ENCODE data around the gene TSGA10. TPM values are rescaled to one million over a fixed set of nuclear protein-coding genes. Genes with fewer than 3 reads are reported as not detected.

Gene TSGA10
- total RNA-seq, 1 experiment from 2014 or later = 11.6 TPM

- intact Hi-C loops (cut with micrococcal nuclease) = loop anchor here (2.0 kb wide), 2 partner anchors 27 to 75 kb away; partner anchors contain the start of genes MITD1 and MRPL30
- H3K36me3 Mint-ChIP-seq (ENCODE audit: insufficient read depth, unreplicated experiment) = peaks cover 21% of the 10 kb centered on the region
- no peaks in the 10 kb centered on the region for H3K27me3 Mint-ChIP-seq (ENCODE audit: insufficient read depth, unreplicated experiment)
- no peaks in the 10 kb centered on the region for H3K9me3 Mint-ChIP-seq (ENCODE audit: unreplicated experiment)
- peak overlapping the region; percentile 95 for H3K27ac Mint-ChIP-seq (ENCODE audit: low read depth, unreplicated experiment)
- BruUV-seq (replicated peaks) = TSS peak; percentile 64
- H3K4me3 Mint-ChIP-seq (ENCODE audit: unreplicated experiment) = no peak overlapping the region
- ChIA-PET CTCF (no interaction called here), POLR2A (interaction anchor here (0.7 to 7.4 kb wide), 13 partner anchors 7 to 1582 kb away, joined by 3 to 139 read pairs (median 5); partner anchors contain the start of genes C2orf15, EIF5B, MITD1 and MRPL30)
- peak; percentile 30 for DNase-seq (ENCODE audit: unreplicated experiment)
- H3K4me1 Mint-ChIP-seq (ENCODE audit: insufficient read depth, unreplicated experiment) = peaks cover 31% of the 10 kb centered on the region
- no peak for TF ChIP-seq CTCF (IDR thresholded peaks at IDR 0.05; ENCODE audit: unreplicated experiment)
These were observed 679 bp downstream of the TSGA10 start for GRCh38 chr2:99153921-99154604.

DNA sequence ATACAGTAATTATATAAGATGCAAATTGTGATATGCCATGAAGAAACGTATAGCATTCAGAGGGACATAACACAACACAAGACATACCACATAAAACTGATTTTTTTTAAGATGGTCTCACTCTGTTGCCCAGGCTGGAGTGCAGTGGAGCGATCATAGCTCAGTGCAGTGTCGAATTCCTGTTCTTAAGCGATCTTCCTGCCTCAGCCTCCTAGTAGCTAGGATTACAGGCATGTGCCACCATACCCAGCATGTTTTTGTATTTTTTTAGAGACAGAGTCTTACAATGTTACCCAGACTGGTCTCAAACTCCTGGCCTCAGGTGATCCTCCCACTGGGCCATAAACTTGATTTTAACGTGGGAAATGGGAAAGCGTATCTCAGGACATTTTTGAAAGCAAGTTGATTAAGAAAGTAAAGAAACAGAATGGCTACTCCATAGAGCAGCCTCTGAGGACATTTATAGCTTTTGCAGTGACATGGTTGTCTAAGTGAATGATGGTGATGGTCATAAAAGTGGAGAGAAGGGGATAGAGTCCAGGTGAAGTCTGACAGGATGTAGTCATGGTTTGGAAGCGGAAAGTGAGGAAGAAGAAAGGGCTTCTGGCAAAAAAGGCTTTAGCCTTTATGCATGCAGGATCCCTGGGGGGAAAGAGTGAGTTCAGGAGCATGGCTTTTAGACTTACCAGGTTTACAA is 2.4 kb downstream of the TSGA10 start:
- intact Hi-C loops (cut with micrococcal nuclease) = no loop called here
- Mint-ChIP-seq H3K27ac (ENCODE audit: low read depth, unreplicated experiment) (no peak overlapping the region), H3K4me3 (ENCODE audit: unreplicated experiment) (no peak overlapping the region), H3K36me3 (ENCODE audit: insufficient read depth, unreplicated experiment) (peaks cover 10% of the 10 kb centered on the region), H3K9me3 (ENCODE audit: unreplicated experiment) (no peaks in the 10 kb centered on the region), H3K4me1 (ENCODE audit: insufficient read depth, unreplicated experiment) (peaks cover 21% of the 10 kb centered on the region), H3K27me3 (ENCODE audit: insufficient read depth, unreplicated experiment) (no peaks in the 10 kb centered on the region)
- TF ChIP-seq CTCF (IDR thresholded peaks at IDR 0.05; ENCODE audit: unreplicated experiment) = no peak
- POLR2A ChIA-PET = interaction anchor here (0.9 to 7.4 kb wide), 3 partner anchors 11 to 184 kb away, joined by 3 to 139 read pairs (median 100); partner anchors contain the start of genes C2orf15, EIF5B, MITD1 and MRPL30
- no peak for DNase-seq (ENCODE audit: unreplicated experiment)
- CTCF ChIA-PET = no interaction called here
- no TSS peak for BruUV-seq (replicated peaks)

DNA sequence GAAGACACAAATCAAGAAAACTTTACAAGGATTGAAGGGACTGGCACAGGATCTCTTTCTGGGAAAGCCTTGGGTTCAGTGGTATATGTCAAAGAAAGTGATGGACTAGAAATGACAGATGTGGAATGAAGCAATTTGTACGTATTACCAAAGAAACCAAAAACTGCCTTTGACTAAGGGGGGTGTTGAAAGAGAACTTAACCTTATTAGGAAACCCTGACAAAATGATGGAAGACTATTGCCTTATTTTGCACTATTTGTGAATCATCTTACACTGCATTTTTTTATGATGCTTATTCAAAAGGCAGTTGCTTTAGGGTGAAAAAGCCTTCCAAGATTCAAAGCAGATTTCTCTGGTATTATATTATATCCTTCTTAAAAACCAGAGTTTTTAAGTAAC is 4.0 kb downstream of the TSGA10 start:
- no TSS peak for BruUV-seq (replicated peaks)
- H3K9me3 Mint-ChIP-seq (ENCODE audit: unreplicated experiment) = no peaks in the 10 kb centered on the region
- intact Hi-C loops (cut with micrococcal nuclease) = no loop called here
- TF ChIP-seq CTCF (IDR thresholded peaks at IDR 0.05; ENCODE audit: unreplicated experiment) = no peak
- H3K4me3 Mint-ChIP-seq (ENCODE audit: unreplicated experiment) = no peak overlapping the region
- POLR2A ChIA-PET = no interaction called here
- DNase-seq (ENCODE audit: unreplicated experiment) = peak; percentile 20
- CTCF ChIA-PET = no interaction called here
- peaks cover 17% of the 10 kb centered on the region for H3K4me1 Mint-ChIP-seq (ENCODE audit: insufficient read depth, unreplicated experiment)
- no peaks in the 10 kb centered on the region for H3K36me3 Mint-ChIP-seq (ENCODE audit: insufficient read depth, unreplicated experiment)
- H3K27ac Mint-ChIP-seq (ENCODE audit: low read depth, unreplicated experiment) = peak overlapping the region; percentile 23
- no peaks in the 10 kb centered on the region for H3K27me3 Mint-ChIP-seq (ENCODE audit: insufficient read depth, unreplicated experiment)
